ENCODE measurements around the gene TMEM131L. TPM values are rescaled to one million over a fixed set of nuclear protein-coding genes. Genes with fewer than 3 reads are reported as not detected.

The TMEM131L gene
- total RNA-seq, 1 experiment from 2014 or later: 19.7 TPM

DNA sequence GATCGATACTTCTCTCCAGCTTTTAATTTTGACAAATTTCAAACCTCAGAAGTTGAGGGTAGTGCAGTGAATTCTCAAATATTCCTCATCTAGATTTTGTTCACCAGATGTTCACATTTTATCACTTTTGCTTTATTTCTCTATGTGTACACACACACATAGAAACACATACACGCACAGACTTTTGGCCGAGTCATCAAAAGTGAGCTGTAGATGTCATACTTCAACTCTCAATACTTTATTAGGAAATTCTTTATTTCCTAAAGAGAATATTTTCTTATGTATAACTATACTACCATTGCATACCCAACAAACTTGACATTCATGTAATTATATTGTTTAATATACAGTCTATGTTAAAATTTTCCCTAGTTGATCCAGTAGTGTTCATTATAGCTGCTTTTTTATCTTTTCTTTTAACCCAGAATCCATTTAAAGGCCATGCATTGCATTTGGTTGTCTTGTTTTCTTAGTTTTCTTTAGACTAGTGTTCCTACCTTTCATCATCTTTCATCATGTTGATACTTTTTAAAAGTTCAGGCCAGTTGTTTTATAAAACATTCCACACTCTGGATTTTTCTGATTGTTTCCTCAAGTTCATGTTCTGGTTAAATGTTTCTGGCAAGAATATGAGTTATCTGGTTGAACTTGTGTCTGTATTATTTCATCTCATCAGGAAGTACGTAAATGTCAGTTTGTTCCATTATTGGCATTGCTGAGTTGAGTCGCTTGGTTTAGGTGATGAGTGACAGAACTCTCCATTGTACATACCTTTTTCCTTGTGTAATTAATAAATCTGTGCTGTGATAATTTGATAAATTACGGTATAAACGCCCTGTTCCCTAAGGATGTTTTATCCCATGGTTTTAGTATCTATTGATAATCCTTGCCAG, 123.8 kb downstream of the TMEM131L start:
- POLR2A ChIA-PET: no interaction called here
- RAD21 ChIA-PET (ENCODE audit: low non-redundant PET in 1 of 2, low total read pairs in 2 of 2, uncharacterized antibody in 2 of 2, unreplicated experiment in 2 of 2): no interaction called here

DNA sequence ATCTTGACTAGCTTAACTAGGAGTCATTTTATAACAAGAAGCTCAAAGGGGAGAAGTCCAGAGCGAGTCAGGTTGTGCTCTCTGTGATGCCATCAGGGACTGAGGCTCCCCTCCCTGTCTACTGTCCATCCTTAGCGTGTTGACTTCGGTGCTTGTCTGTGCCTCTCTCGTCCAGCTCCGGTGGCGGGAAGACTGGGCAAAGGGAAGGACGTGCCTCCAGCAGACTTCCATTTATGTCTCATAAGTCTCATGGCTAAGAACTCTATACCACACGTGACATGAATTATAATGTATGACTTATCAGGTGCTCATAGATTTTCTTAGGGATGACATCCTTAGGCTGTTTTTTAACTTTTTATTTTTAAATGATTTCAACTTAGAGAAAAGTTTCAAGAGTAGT, 125.3 kb downstream of the TMEM131L start:
- H3K9ac ChIP-seq (ENCODE audit: low read length): no peak overlapping the region
- no peaks in the 10 kb centered on the region for H3K27me3 ChIP-seq (ENCODE audit: insufficient read depth, low read length)
- H3K36me3 ChIP-seq (ENCODE audit: control insufficient read depth in 1 of 2, insufficient read depth in 2 of 2, low read length in 2 of 2): peaks cover 2 to 6% of the 10 kb centered on the region in 2 experiments; a peak in 1 of 4 replicates
- intact Hi-C loops (cut with micrococcal nuclease): no loop called here
- no peaks in the 10 kb centered on the region for H3K9me2 ChIP-seq (ENCODE audit: insufficient read depth)
- no peak overlapping the region for H2AFZ ChIP-seq (ENCODE audit: low read depth, low read length, poor library complexity, severe bottlenecking)
- BruUV-seq (replicated peaks): no TSS peak
- ChIA-PET CTCF (no interaction called here), POLR2A (no interaction called here), RAD21 (ENCODE audit: low non-redundant PET in 1 of 2, low total read pairs in 2 of 2, uncharacterized antibody in 2 of 2, unreplicated experiment in 2 of 2) (no interaction called here)
- no peaks in the 10 kb centered on the region for H3K4me1 ChIP-seq (ENCODE audit: control insufficient read depth in 1 of 2, insufficient read depth in 2 of 2, low read length in 2 of 2)
- ATAC-seq (no peak), DNase-seq (ENCODE audit: low read depth, low spot score) (no peak)
- H3K9me3 ChIP-seq (ENCODE audit: control insufficient read depth in 1 of 2, insufficient read depth in 1 of 2, low read depth in 1 of 2, low read length in 2 of 2): no peaks in the 10 kb centered on the region
- no peak overlapping the region for H3K4me3 ChIP-seq (replicated peaks in 1 of 2; ENCODE audit: low read depth in 1 of 2, low read length in 2 of 2)
- H3K79me2 ChIP-seq (ENCODE audit: insufficient read depth, low read length): no peaks in the 10 kb centered on the region
- no peak overlapping the region for H3K27ac ChIP-seq (ENCODE audit: low read depth, low read length)
- H4K20me1 ChIP-seq (ENCODE audit: insufficient read depth): no peaks in the 10 kb centered on the region
- H3K4me2 ChIP-seq (ENCODE audit: low read length): no peak overlapping the region
- no peak for TF ChIP-seq EGR1 (IDR thresholded peaks at IDR 0.05; ENCODE audit: low read depth)
- no peak for TF ChIP-seq CBX3 (IDR thresholded peaks at IDR 0.05; ENCODE audit: low read depth)
- TF ChIP-seq, protein P1, sequence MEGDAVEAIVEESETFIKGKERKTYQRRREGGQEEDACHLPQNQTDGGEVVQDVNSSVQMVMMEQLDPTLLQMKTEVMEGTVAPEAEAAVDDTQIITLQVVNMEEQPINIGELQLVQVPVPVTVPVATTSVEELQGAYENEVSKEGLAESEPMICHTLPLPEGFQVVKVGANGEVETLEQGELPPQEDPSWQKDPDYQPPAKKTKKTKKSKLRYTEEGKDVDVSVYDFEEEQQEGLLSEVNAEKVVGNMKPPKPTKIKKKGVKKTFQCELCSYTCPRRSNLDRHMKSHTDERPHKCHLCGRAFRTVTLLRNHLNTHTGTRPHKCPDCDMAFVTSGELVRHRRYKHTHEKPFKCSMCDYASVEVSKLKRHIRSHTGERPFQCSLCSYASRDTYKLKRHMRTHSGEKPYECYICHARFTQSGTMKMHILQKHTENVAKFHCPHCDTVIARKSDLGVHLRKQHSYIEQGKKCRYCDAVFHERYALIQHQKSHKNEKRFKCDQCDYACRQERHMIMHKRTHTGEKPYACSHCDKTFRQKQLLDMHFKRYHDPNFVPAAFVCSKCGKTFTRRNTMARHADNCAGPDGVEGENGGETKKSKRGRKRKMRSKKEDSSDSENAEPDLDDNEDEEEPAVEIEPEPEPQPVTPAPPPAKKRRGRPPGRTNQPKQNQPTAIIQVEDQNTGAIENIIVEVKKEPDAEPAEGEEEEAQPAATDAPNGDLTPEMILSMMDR (IDR thresholded peaks at IDR 0.05 in 2 of 3, conservative IDR thresholded peaks at IDR 0.05 in 1 of 3; ENCODE audit: borderline replicate concordance in 1 of 3, insufficient read depth in 1 of 3, low read depth in 2 of 3, low read length in 2 of 3): no peak
- no peak for TF ChIP-seq YY1 (IDR thresholded peaks at IDR 0.05; ENCODE audit: extremely low read depth, insufficient replicate concordance, low read depth, low read length)
- TF ChIP-seq EZH2 (IDR thresholded peaks at IDR 0.05): no peak
- no peak for TF ChIP-seq TCF7L2 (IDR thresholded peaks at IDR 0.05; ENCODE audit: borderline replicate concordance, extremely low read depth, insufficient read depth, insufficient read length)
- TF ChIP-seq, protein P2, sequence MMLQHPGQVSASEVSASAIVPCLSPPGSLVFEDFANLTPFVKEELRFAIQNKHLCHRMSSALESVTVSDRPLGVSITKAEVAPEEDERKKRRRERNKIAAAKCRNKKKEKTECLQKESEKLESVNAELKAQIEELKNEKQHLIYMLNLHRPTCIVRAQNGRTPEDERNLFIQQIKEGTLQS (IDR thresholded peaks at IDR 0.05): no peak
- TF ChIP-seq ZFX (IDR thresholded peaks at IDR 0.05): no peak
- no peak for TF ChIP-seq RAD21 (IDR thresholded peaks at IDR 0.05; ENCODE audit: low read depth)
- no peak for TF ChIP-seq SIN3A (IDR thresholded peaks at IDR 0.05; ENCODE audit: low read depth)
- TF ChIP-seq ELF1 (IDR thresholded peaks at IDR 0.05; ENCODE audit: borderline replicate concordance, low read depth): no peak
- no peak for TF ChIP-seq SRF (IDR thresholded peaks at IDR 0.05; ENCODE audit: low read depth)
- TF ChIP-seq FOSL1 (IDR thresholded peaks at IDR 0.05; ENCODE audit: low read depth): no peak
- TF ChIP-seq POLR2A (IDR thresholded peaks at IDR 0.05; ENCODE audit: borderline replicate concordance, extremely low read depth, insufficient read depth, insufficient read length): no peak
- TF ChIP-seq POLR2AphosphoS5 (IDR thresholded peaks at IDR 0.05; ENCODE audit: low read depth, low read length): no peak

More for the DNA sequence above, 123.8 kb downstream of the TMEM131L start:
- TF ChIP-seq CBX3 (IDR thresholded peaks at IDR 0.05; ENCODE audit: low read depth) (no peak), FOSL1 (IDR thresholded peaks at IDR 0.05; ENCODE audit: low read depth) (no peak), EZH2 (IDR thresholded peaks at IDR 0.05) (no peak), SIN3A (IDR thresholded peaks at IDR 0.05; ENCODE audit: low read depth) (no peak), ELF1 (IDR thresholded peaks at IDR 0.05; ENCODE audit: borderline replicate concordance, low read depth) (no peak)
- TF ChIP-seq, protein P2 (IDR thresholded peaks at IDR 0.05): no peak
- Histone ChIP-seq H3K4me1 (ENCODE audit: control insufficient read depth in 1 of 2, insufficient read depth in 2 of 2, low read length in 2 of 2) (no peaks in the 10 kb centered on the region), H3K9ac (ENCODE audit: low read length) (no peak overlapping the region), H3K36me3 (ENCODE audit: control insufficient read depth in 1 of 2, insufficient read depth in 2 of 2, low read length in 2 of 2) (peaks cover 2 to 4% of the 10 kb centered on the region in 2 experiments; a peak in 1 of 4 replicates), H3K79me2 (ENCODE audit: insufficient read depth, low read length) (no peaks in the 10 kb centered on the region), H4K20me1 (ENCODE audit: insufficient read depth) (no peaks in the 10 kb centered on the region), H2AFZ (ENCODE audit: low read depth, low read length, poor library complexity, severe bottlenecking) (no peak overlapping the region), H3K27ac (ENCODE audit: low read depth, low read length) (no peak overlapping the region), H3K27me3 (ENCODE audit: insufficient read depth, low read length) (no peaks in the 10 kb centered on the region), H3K9me2 (ENCODE audit: insufficient read depth) (no peaks in the 10 kb centered on the region), H3K9me3 (ENCODE audit: control insufficient read depth in 1 of 2, insufficient read depth in 1 of 2, low read depth in 1 of 2, low read length in 2 of 2) (no peaks in the 10 kb centered on the region), H3K4me3 (replicated peaks in 1 of 2; ENCODE audit: low read depth in 1 of 2, low read length in 2 of 2) (no peak overlapping the region), H3K4me2 (ENCODE audit: low read length) (no peak overlapping the region)
- intact Hi-C loops (cut with micrococcal nuclease): no loop called here
- DNase-seq (ENCODE audit: low read depth, low spot score) (no peak), ATAC-seq (no peak)
- BruUV-seq (replicated peaks): no TSS peak
- CTCF ChIA-PET: no interaction called here
